Ammon's horn (tissue), 1 donor: ENCODE data around the gene EXTL1.
A peak's percentile ranks its signal among the peaks of the same experiment; 100 is the strongest.
"Not testable (repeated sequence)": the region's sequence is repeated elsewhere in the genome, so short reads cannot be mapped to it uniquely, and the experiment has no call there.

Experiments
- DNase-seq: peaks from one replicate; pipeline ENCODE4 v3.0.0-alpha.2; 2016; ENCODE audit warnings: low spot score

Gene EXTL1, protein sequence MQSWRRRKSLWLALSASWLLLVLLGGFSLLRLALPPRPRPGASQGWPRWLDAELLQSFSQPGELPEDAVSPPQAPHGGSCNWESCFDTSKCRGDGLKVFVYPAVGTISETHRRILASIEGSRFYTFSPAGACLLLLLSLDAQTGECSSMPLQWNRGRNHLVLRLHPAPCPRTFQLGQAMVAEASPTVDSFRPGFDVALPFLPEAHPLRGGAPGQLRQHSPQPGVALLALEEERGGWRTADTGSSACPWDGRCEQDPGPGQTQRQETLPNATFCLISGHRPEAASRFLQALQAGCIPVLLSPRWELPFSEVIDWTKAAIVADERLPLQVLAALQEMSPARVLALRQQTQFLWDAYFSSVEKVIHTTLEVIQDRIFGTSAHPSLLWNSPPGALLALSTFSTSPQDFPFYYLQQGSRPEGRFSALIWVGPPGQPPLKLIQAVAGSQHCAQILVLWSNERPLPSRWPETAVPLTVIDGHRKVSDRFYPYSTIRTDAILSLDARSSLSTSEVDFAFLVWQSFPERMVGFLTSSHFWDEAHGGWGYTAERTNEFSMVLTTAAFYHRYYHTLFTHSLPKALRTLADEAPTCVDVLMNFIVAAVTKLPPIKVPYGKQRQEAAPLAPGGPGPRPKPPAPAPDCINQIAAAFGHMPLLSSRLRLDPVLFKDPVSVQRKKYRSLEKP

DNA sequence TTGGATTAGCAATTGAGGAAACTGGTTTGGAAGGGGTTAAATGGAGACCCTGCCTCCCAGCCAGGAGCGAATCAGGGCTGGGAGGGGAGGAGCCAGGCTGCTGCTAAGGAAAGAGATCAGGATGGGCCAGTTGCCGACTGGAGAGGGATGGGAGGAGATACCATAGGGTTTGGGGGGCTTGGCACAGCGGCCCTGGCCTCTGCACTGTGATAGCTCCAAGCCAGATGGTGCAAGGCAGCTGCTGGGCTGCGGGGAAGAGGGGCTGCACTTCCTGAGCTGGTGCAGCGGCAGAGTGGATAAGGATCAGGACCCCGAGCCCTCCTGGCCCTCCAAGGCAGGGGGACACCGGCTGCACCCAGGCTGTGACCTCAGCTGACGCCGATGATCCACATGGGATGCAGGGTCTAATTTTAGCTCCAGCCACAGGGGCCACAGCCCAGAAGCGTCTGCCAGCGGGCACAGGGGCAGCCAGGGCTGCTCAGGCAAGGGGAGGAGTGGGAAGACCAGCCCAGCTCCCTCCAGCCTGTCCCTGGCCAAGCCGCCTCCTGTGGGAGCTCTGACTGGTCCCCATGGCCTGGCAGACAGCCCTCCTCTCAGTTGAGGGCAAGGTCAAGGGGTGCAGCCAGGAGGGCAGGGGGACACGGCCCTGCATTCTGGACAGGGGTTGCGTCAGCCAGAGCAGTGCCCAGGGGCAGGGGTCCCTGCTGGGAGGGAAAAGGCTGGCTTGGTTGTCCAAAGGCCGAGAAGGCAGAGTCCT, at the start of gene EXTL1:
TSS of gene EXTL1 (plus strand) at position 129 of the 757 bp plus-strand sequence. CDS start 872 bp downstream, outside the sequence.
- DNase-seq: peak; percentile 85

DNA sequence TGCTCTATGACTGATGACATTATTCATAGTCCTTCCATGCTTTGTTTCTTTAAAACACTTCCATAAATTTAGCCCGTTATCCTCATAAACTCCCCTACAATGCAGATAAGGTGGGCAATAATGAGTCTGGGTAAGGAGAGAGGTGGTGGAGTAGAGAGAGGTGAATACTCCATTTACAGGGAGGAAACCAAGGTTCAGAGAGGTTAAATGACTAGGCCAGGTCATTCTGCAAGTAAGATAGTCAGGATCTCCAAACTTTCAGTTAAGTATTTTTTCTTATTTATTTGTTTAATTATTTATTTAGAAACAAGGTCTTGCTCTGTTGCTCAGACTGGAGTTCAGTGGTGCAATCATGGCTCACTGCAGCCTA, 49.8 kb upstream of the EXTL1 start:
- no peak for DNase-seq

DNA sequence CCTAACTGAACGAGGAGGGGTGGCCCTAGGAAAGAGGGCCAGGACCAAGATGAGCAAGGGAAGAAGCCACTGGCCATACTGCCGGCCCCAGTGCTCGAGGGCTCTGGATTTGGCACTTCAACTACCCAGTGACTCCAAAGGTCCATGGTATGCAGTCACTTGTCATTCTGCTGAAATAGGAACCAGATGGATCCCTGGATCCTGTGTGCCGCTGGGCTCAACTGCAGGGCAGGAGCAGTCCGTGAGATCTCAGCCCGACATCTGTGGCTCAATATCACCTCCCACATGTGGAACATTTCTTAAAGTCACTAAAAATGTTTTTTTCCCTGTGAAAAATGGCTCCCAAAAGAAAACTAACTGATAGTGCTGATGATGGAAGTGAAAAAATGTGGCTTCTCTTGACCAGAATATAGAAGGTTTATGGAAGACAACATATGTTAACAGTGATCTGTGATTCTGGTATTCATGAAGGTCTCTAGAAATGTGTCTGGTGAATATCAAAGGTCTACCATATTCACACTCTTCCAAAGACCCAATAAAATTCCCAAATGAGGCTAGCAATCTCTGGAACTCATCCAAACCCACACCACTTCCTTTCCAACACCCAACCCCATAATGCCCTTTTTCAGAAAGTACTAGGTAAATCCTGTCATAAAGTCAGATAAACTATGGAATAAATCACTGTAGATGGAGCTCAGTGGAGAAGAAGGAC, 47.8 kb upstream of the EXTL1 start:
- no peak for DNase-seq

DNA sequence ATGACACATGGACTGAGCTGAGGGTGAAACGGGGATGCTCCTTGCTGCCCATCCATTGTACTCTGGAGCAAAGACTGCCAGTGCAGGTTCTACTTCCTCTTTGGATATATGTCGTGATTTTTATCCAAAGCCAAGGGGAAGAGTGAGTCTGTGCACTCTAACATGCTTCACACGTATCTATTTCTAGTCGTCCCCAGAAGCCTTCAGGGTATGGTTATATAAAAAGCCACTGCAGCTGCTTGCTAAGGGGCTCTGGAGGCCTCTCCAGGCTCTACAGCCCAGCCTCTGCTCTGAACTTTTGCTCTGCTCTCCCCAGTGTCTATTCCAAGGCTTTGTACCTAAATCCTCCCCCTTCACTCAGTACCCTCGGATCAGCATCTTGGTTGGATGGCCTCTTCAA, 43.8 kb upstream of the EXTL1 start:
- DNase-seq: no peak

DNA sequence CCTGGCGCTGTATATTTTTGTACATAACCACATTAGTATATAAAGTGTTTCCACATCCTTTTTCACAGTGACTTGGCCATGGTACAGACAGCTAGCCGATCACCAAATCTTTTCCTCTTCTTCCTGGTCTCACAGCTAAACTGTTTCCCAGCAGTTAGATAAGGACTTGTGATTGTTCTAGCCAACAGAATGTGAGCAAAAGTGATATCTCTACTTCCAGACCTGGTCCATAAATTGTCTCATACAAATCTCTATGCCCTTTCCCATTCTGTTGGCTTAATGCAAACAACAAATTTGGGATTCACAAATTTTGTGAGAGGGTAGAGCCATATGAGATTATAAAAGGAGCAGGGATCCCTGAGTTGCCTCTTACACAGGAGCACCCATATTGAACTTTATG, 43.2 kb upstream of the EXTL1 start:
- no peak for DNase-seq

DNA sequence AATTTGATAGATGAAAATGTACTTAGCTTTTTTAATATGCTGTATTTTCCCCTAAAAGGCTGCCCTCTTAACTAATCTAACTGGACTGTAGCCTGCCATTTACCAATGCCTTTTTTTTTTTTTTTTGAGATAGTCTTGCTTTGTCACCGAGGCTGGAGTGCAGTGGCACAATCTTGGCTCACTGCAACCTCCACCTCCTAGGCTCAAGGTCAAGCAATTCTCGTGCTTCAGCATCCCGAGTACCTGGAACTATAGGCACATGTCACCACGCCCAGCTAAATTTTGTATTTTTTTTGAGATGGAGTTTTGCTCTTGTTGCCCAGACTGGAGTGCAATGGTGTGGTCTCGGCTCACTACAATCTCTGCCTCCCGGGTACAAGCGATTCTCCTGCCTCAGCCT, 42.4 kb upstream of the EXTL1 start:
- DNase-seq: no peak

DNA sequence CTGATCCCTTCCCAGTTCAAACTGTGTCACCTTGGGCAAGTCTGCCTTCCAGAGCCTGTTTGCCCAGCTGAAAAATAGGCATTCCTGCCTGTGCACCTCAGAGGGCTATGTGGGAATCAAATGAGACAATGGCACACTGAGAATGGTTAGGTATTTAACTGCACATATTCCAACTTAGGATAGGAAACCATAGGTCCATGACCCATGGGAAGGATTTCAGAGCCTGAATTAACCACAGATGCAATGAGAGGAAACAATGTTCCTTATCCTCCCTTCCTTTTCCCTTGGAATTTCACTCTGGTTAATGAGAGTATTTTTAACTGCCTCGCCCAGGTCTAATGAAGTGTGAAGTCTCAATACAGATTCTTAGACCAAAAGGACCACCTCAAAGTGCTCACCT, 36.4 kb upstream of the EXTL1 start:
- DNase-seq: no peak

DNA sequence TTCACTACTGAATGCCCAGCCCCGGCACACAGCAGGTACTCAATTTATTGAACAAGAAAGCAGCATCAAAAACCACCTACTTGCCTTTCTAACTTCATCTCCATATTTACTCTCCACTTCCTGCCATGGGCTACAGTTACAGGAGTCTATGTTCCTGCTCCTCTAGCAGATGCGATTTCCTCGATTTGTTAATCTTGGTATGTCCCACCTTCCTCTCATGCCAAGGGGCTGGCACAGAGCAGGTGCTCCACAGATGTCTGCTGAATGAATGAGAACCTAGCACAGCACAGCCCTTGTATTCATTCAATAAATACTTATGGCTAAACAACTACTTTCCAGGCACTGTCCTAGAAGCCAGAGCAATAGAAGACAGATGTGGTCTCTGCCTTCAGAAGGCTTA, 35.9 kb upstream of the EXTL1 start:
- no peak for DNase-seq

DNA sequence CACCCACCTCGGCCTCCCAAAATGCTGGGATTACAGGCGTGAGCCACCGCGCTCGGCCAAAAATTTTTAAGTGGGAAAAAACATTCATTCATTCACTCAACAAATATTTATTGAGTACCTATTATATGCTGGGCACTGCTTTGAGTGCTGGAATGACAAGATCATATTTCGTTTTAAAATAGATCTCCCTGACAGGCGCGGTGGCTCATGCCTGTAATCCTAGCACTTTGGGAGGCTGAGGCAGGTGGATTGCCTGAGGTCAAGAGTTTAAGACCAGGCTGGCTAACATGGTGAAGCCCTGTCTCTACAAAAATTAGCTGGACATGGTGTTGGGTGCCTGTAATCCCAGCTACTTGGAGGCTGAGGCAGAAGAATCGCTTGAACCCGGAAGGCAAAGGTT, 34.8 kb upstream of the EXTL1 start:
- DNase-seq: not testable (repeated sequence)

DNA sequence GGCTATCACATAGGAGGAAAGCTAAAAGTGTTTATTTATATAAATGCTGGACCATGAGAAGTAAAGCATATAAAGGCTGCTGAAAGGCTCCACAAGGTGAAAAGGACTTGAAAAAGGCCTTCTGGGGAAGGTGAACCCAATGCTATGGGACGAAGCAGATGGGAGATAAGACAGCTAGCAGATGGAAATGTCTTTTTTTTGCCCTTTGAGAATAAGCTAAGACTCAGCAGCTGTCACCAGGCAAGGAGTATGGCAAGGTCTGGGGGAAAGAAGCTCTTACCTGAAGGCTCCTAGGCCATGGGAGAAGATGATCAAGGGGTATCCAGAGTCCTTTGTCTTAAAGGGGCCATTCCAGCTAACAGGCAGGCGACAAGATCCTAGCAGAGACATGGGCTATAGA, 33.6 kb upstream of the EXTL1 start:
- no peak for DNase-seq

DNA sequence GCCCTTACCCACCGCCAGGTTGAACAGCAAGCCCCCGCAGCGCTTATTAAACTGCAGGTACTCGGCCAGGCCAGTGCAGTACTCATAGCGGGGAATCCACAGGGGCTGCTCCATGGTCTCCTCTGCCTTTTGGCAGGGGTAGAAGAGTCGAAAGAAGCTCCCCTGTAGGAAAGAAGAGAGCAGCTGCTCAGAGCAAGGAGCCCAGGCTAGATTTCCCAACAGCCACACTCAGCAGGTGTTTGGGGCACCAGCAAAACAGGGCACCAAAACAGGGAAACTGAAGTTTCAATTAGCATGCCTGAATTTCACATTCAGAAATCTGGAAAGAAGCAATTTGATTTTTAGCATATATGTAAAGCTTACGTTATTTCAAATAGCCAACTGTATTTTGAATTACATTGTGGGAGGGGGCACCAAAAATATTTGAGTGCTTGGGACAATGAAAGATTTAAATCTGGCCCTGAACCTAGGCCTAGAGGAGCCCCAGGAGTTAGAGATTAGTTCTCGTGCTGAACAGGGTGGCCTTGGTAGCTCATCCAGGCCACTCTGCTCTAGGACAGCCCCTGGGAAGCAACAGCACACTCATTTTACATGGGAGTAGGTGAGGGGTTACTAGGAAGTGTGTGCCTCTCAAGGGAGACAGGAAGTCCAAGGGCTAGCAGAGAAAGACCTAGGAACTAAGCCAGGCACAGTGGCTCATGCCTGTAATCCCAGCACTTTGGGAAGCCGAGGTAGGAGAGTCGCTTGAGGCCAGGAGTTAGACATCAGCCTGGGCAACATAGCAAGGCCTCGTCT, 31.9 kb upstream of the EXTL1 start:
- no peak for DNase-seq

DNA sequence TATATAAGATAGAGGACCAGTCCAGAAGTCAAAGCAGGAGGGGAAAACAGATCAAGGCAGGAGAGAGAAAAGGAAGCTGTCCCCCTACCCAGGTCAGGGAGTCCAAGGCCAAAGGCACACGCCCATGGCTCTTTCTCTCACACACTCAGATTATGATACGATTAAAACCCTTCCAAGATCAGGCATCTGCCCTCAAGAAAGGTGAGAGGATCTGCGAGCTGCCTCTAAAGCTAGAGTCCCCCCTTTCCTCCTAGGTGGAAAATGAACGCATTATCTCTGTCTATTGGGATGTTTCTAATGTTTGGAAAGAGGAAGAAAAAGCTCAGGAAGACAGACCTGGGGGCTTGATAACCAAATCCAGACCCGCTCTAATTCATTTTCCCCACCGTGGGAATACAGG, 31.3 kb upstream of the EXTL1 start:
- DNase-seq: no peak

DNA sequence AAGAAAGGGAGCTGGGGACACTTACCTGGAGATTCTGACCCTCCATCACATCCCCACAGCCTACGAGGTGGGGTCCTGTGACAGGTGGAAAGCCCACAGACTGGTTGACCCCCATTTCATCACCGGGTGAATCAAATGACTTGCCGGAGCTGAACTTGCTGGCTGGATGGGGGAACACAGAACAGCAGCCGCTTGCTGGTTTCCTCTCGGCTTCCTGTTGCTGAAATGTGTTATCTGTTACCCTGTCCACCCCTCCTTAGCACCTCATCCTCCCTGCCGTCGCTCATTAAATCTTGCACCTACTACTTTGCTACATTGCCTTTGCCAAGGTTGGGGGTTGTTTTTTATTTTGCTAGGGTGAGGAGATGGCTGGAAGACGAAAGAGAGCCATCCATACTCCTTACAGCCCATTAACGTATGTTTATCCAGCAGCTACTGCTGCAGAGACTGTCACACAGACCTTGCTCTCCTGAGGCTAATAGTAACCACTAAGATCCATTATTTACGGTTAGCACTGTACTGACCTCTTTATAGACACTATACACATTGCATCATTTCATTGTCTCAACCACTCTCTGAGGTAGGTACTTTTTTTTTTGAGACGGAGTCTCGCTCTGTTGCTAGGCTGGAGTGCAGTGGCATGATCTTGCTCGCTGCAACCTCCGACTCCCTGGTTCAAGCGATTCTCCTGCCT, 30.7 kb upstream of the EXTL1 start:
- no peak for DNase-seq

DNA sequence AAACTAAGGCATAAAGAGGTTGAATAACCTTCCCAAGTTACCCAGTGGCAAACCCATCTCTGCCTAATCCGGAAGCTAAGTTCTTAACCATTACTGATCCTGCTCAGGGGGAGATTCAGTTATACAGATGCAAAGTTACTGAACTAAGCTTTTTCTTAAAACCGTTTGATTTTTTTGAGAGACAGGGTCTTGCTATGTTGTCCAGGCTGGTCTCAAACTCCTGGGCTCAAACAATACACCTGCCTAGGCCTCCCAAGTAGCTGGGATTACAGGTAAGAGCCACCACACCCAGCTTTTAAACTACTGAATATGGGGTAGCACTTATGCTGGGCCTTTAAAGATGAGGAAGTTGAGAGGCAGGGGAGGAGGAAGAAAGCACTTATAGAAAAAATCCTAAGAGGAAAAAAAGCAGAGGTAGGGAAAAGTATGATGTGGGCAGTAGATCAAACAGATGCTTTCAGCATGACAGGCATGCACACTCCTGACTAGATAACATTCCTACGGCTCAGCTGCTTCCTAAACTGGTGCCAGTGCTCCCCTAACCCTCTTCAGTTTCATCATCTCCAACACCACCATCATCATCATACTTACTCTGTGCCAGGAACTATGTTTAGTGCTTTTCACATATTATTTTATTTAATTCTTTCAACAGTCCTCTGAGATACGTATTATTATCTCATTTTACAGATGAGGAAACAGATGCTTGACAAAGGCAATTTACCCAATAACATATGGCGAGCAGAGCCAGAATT, 29.5 kb upstream of the EXTL1 start:
- DNase-seq: no peak

DNA sequence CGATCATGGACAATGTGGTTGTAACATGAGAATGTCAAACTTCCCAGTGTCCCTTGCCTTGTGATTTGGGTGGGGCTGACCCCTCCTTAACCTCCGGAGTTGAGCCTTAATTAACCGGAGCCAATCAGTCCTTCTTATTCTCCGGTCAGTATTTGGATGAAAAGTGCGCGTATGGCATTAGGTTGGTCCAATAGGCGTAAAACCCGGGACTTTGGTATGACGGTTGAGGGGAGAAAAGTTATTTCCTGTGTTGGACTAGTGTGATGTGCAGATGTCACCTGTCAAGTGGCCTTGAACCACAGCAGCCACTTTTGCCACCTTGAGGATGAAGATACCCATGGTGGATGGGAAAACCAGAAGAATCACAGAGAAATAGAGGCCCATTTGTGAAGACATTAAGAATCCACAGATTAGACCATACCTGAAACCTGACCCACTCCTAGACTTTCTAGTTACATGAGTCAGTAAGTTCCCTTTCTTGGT, 28.8 kb upstream of the EXTL1 start:
- no peak for DNase-seq

DNA sequence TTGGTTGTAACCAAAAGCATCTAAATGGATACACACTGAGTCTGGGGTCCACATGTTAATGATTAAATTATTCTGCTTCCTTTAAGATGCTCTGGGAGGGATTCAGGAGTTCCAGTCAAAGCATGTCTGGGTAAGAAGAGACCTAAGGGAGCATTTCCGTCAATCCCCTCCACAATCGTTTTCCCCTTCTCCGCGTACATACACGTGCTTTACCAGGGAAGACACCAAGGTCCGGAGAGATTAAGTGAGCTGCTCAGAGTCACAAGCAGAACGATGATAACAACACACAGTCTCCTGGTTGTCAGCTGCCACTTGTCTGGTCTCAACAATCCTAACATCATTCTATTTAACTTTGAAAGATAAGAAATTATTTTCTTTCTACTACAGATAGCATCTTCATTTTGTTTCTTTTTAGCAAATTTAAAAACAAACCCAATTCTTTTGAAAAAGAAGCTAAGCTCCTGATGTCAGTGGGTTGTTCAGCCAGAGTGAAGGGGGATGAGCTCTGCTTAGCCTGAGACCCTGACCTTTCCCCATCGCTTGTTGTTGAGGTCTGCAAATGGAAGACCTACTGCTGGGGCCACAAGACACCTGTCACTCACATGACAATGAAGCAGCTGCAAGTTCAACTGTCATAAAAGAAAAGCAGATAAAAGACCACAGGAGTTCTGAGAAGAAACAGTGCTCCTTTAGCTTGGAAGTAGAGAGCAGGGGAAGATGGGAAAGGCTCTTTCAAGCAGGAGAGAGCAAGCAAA, 28.2 kb upstream of the EXTL1 start:
- no peak for DNase-seq

DNA sequence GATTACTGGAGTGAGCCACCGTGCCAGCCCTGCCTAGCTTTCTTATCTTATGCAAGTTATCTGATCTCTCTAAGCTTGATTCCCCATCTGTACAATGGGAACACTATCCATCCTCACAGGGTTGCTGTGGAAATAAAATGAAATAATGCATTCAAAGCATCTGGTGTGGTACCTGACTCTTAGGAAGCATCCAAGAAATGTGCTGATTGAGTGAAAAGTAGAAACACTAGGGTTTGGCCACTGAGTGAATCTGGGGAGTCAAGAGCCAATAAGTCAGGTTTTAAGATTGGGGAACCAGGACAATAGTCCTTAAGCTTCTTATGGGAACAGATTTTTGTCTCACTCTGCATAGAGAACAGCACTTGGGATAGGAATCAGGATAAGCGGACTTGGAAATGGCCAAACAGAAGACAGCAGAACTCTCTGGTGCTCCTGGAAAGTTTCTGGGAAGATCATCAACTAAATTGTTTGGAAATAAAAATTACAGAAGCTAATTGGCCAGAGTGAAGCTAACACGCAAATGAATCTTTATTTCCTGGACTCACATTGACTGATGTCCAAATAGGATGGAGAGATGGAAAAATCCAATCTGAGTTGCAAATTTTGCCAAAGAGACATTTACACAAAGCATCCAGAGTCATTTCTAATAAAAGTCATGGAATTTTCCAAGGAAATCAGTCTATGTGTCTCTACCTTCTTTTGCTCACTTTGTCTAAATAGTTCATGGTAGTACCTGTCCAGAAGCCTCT, 27.0 kb upstream of the EXTL1 start:
- DNase-seq: no peak
